Lung (tissue), 12 donors: ENCODE data around the gene RAPGEF1. TPM values are rescaled to one million over a fixed set of nuclear protein-coding genes. Genes with fewer than 3 reads are reported as not detected.

Experiments used
- ATAC-seq: fragments of 200-7000 bp; cut with Tn5 transposase; one replicate; pipeline ENCODE4 v1.9.1; 2020; ENCODE audit warnings: moderate number of reproducible peaks; ENCODE audit not compliant: insufficient read depth, low FRiP score
- DNase-seq, 3 donors: peaks; one replicate each; pipeline ENCODE4 v3.0.0-alpha.2; 2013 to 2017
- H3K27ac ChIP-seq, 2 donors: one replicate each; pipeline ENCODE4 v1.5.1; 2013; ENCODE audit warnings: mild to moderate bottlenecking in 2 of 2, moderate library complexity in 2 of 2, control low read depth in 1 of 2, inconsistent platforms in 1 of 2, low read depth in 1 of 2, low read length in 1 of 2
- H3K27me3 ChIP-seq, 3 donors: one replicate each; pipeline ENCODE4 v1.5.1; 2013; ENCODE audit warnings: low read length in 2 of 3; ENCODE audit not compliant: control insufficient read depth in 3 of 3, insufficient read depth in 3 of 3
- H3K36me3 ChIP-seq, 4 donors: one replicate each; pipeline ENCODE4 v1.5.1; 2013; ENCODE audit warnings: low read length in 4 of 4, mild to moderate bottlenecking in 1 of 4, moderate library complexity in 1 of 4; ENCODE audit not compliant: control insufficient read depth in 4 of 4, insufficient read depth in 4 of 4
- H3K4me1 ChIP-seq, 5 donors: one replicate each; pipeline ENCODE4 v1.5.1; 2013; ENCODE audit warnings: low read length in 5 of 5, mild to moderate bottlenecking in 2 of 5, moderate library complexity in 1 of 5; ENCODE audit not compliant: control insufficient read depth in 5 of 5, insufficient read depth in 5 of 5
- H3K4me3 ChIP-seq: one replicate; pipeline ENCODE4 v1.5.1; 2013; ENCODE audit warnings: mild to moderate bottlenecking, control low read depth, moderate library complexity
- H3K9ac ChIP-seq, 2 donors: one replicate each; pipeline ENCODE4 v1.5.1; 2013; ENCODE audit warnings: low read length in 2 of 2, control low read depth in 1 of 2; ENCODE audit not compliant: insufficient read depth in 1 of 2
- H3K9me3 ChIP-seq, 4 donors: one replicate each; pipeline ENCODE4 v1.5.1; 2013; ENCODE audit warnings: low read length in 3 of 4, mild to moderate bottlenecking in 1 of 4, moderate library complexity in 1 of 4; ENCODE audit not compliant: control insufficient read depth in 4 of 4, insufficient read depth in 3 of 4
- CTCF ChIP-seq: IDR thresholded peaks from 2 replicates; pipeline ENCODE4 v1.5.1; 2012; ENCODE audit warnings: mild to moderate bottlenecking; ENCODE audit errors: control extremely low read depth, extremely low read depth
- WGBS, 2 donors: extraction: QIAGEN DNeasy Blood & Tissue Kit; methylation state at CpG; one replicate each; pipeline ENCODE4 v1.1.7; 2013; 5-methylcytosine and 5-hydroxymethylcytosine counted together
- polyA plus RNA-seq, 2 donors: library from polyadenylated mRNA; stranded (reverse); fragments of 200-250 nt; gene quantifications; one replicate each; pipeline ENCODE4 v1.2.1, GENCODE V29; 2013
- total RNA-seq, 2 donors: library from RNA; depleted of rRNA in 1 of 2; stranded (reverse); fragments of >200 nt in 1 of 2; gene quantifications; one replicate each; pipeline ENCODE4 v1.2.1, GENCODE V29; 2014 to 2021
- donor health status: control.
- donor health status: control.
- donor health status: Bipolar disorder and iron deficiency.
- donor health status: healthy.
- donor health status: DM: yes; HTN: yes; CAD: no.

RAPGEF1 gene
- total and polyA plus RNA-seq, 4 donors = 38.9 to 134 (median 55.1) TPM

DNA sequence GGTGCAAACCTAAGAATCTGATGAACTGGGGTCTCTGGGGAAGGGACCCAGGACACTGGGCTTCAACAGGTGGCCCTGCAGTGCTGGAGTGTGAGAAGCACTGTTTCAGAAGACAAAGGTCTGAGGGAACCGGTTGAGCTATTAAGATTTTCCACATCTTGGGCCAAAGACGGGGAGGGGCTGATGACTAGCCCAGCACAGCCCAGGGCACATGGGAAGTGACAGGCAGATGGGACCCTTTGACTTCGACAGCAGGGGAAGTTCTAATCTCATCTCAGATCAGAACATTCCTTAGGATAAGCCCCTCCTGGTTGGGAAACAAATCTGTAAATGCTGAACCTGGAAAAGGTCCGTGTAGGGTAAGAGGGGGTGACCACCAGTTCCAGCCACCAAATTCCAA lies 67.4 kb downstream of the RAPGEF1 start:
- no peak for DNase-seq
- WGBS, 2 donors = 55 to 56% methylated on average over 4 of the region's 4 CpGs
- Histone ChIP-seq H3K36me3 (no peaks in the 10 kb centered on the region), H3K4me3 (no peak overlapping the region), H3K27me3 (no peaks in the 10 kb centered on the region), H3K27ac (peak overlapping the region; percentile 60 to 61), H3K9ac (no peak overlapping the region), H3K4me1 (peaks cover 17 to 53% (median 52%) of the 10 kb centered on the region in 5 donors), H3K9me3 (no peaks in the 10 kb centered on the region)
- TF ChIP-seq CTCF = no peak
- ATAC-seq = no peak

DNA sequence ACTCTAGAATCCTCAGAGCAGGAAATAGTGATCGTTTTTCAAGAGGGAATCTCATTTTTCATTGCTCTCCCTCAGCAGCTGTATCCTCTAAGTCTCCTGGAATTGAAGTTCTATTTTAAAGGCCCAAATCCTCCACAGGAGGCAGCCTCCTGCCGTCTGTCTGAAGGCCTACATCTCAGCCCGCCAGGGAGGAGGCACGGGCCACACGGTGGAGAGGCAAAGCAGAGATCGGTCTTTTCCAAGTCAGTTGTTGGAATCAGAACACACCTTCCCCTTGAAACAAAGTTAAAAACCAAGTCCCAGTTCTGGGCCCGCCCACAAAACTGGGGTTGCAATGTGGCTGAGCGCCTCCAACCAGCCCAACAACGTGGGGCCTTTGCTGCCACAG lies 68.7 kb downstream of the RAPGEF1 start:
- Histone ChIP-seq H3K4me1 (peaks cover 7 to 50% (median 40%) of the 10 kb centered on the region in 5 donors), H3K27me3 (no peaks in the 10 kb centered on the region), H3K9me3 (no peaks in the 10 kb centered on the region), H3K27ac (peak overlapping the region; percentile 66 to 72), H3K9ac (no peak overlapping the region), H3K36me3 (no peaks in the 10 kb centered on the region), H3K4me3 (no peak overlapping the region)
- TF ChIP-seq CTCF = no peak
- ATAC-seq = no peak
- DNase-seq = no peak
- WGBS, 2 donors = 79 to 80% methylated on average over 9 of the region's 9 CpGs

GRCh38 chr9:131670247-131671132 lies 69.4 kb downstream of the RAPGEF1 start:
- peaks cover 5 to 47% (median 34%) of the 10 kb centered on the region in 5 donors for H3K4me1 ChIP-seq
- H3K4me3 ChIP-seq = no peak overlapping the region
- DNase-seq (no peak), ATAC-seq (peak; percentile 46)
- no peak for TF ChIP-seq CTCF
- H3K9me3 ChIP-seq = no peaks in the 10 kb centered on the region
- 76% methylated on average over 13 of the region's 13 CpGs for WGBS, 2 donors
- peak overlapping the region; percentile 66 to 72 for H3K27ac ChIP-seq
- no peaks in the 10 kb centered on the region for H3K36me3 ChIP-seq
- H3K27me3 ChIP-seq = no peaks in the 10 kb centered on the region
- no peak overlapping the region for H3K9ac ChIP-seq
